HL-60/S4 (cell line): ENCODE measurements around the gene UTP20.
"Not testable (repeated sequence)": the region's sequence is repeated elsewhere in the genome, so short reads cannot be mapped to it uniquely, and the experiment has no call there.

Experiments used
- in situ Hi-C: fragments of 300-500 bp; cut with MboI; formaldehyde crosslinking; loops from 2 replicates; pipeline ENCODE4 v1.14.3; 2022; ENCODE audit warnings: low sequenced_read_pairs

UTP20 gene

DNA sequence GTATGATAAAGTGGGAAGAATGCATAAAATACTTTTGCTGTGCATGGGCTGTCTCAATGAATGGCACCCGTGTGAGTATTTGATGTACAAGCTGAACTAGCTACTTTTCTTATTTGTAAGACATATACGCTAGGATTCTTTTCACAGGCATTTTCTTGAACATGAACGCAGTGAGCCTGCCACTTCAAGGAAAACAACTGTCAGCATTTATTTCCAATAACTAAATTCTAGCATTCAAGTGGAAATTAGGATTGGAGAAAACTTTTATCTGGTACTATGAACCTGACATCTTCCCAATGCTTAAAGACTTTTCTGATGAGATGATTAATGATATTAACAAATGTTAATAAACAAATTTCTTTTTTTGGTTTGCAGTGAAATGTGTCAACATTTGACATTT lies 45.7 kb downstream of the UTP20 start:
- in situ Hi-C loops = no loop called here

DNA sequence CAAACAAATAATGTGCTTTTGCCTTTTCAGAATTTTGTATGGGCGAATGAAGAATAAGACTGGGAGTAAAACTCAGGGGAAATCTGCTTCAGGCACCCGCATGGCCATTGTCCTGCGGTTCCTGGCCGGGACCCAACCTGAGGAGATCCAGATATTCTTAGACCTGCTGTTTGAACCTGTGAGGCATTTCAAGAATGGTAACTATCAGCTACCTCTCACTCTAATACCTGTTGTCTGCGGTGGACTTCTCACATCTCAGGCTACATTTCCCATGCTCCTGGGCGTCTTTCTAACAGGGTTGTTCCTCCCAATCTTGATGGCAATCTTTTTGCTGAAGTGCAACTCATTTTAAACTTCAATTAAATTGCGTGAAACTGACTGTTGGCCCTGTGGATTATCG lies 47.1 kb downstream of the UTP20 start:
- in situ Hi-C loops = no loop called here

DNA sequence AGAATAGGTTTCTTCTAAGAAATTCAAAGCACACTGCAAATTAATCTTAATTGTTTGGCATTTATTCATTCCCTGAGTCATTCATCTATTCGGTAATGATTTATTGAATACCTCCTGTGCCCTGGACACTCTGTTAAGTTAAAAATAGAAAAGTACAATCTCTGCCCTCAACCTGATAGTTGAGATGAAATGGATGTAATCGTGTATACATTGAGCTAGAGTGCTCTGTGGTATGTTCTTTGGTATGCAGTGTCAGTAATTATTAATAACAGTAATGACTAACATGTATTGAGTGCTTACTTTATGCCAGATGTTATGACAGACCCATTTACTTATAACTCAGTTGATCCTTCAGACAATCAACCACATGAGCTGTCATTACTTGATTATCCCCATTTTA lies 47.6 kb downstream of the UTP20 start:
- in situ Hi-C loops = no loop called here

DNA sequence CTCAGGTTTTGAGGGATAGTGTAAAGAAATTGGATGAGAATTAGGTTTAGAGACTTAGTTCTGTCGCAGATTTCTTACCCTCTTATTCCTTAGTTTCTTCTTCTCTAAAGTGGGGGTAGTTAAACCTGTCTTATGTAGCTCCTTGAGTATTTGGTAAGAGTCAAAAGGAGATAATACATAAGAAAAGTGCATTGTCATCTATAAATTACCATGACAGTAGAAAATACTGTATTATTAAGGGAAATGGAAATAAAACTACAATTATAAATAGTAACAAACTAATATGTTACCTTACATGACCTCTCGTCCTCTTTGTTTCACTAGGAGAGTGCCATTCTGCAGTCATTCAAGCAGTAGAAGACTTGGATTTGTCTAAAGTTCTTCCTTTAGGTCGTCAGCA lies 49.0 kb downstream of the UTP20 start:
- in situ Hi-C loops = no loop called here

DNA sequence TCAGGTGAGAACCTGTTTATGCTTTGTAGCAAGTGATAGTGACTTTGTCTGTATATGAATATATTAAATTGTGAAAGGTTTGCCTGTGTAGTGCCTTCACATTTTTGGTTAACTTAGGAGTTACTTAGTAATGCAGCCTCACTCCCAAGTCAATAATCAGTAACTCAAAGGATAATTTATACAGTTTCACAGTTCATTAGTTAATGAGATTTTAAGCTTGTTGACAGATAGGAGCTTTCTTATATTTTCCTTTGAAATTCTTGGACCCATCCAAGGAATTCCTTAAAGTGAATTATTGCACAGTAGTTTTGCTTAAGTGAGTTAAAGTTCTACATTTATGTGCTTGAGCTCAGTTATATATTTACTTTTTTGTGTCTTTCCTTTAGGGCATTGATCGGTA lies 50.7 kb downstream of the UTP20 start:
- in situ Hi-C loops = no loop called here

DNA sequence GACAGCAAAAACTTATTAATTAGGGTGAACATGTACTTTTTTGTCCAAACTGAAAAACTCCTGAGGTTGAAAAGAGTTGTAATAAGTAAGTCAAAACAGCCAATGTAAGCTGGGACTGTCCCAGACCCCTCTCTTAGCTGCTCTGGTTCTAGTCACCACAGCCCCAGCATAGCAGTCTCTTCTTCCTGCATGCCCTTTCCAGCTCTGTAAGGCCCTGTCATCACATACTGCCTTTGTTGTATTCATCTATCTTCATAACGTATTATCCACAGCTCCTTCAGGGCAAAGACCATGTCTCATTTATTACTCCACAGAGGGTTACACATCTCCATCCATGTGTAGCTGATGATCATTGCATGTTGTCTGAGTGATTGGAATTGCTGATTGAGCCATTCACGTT lies 56.5 kb downstream of the UTP20 start:
- in situ Hi-C loops = no loop called here

DNA sequence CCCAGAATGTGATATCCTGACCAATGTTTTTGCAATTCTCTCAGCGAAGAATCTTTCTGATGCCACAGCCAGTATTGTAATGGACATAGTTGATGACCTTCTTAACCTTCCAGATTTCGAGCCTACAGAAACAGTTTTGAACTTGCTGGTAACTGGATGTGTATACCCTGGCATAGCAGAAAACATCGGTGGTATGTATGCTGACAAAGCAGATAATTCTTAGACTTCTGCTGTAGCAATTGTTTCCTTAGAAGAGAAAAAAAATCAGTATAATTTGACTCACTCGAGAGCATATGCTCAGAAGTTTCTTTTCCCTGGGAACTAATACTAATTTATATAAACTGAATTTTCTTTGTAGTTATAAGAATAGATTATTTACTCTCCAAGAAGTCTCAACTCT lies 58.2 kb downstream of the UTP20 start:
- in situ Hi-C loops = no loop called here

DNA sequence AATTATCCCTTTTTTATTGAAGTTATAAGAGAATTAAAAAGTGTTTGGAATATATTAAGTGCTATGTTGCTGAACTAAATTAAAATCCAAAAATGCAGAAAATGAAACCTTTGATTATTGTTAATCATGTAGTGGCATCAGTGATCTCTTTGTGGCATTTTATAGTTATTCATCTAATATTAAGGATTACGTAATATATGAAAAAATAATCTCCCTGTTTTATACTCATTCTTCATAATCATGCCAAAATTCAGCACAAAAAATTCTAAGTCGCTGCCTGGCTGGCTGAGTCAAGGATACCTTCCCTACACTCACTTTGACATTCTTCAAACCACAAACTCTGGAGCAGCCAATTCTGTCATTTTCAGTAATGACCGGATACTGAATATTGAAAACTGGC lies 64.0 kb downstream of the UTP20 start:
- in situ Hi-C loops = no loop called here

DNA sequence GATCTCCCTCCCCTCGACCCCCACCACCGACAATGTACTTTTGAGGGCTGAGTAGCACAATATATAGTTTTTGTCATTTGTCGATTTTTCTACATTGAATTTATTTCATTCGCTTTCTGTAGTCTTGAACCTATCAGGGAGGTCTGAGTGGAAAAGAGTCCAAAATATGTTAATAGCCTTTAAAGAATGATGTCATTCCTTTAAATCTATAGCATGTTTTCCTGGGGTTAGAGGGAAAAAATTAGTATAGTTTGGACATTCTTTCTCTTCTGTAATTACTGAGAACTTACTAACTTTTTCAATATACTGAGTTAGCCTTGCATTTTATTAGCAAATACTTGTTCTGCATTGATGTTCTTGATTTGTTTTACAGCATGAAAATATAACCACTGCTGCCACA lies 71.8 kb downstream of the UTP20 start:
- in situ Hi-C loops = no loop called here

DNA sequence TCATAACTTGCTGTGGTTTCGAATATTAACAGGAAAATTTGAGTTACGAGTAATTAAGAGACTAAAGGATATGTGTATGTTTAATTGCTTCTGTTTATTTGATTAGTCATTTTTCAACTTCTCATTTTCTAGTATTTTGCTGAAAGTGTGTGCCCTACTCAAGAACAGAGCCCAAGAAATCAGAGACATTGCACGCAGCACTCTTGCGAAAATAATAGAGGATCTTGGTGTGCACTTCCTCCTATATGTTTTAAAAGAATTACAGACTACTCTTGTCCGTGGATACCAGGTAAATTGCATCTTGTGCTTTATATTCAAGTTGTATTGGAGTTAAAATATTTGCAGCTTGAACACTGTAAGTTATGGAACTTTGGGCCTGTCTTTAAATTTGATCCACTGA lies 76.9 kb downstream of the UTP20 start:
- in situ Hi-C loops = no loop called here

DNA sequence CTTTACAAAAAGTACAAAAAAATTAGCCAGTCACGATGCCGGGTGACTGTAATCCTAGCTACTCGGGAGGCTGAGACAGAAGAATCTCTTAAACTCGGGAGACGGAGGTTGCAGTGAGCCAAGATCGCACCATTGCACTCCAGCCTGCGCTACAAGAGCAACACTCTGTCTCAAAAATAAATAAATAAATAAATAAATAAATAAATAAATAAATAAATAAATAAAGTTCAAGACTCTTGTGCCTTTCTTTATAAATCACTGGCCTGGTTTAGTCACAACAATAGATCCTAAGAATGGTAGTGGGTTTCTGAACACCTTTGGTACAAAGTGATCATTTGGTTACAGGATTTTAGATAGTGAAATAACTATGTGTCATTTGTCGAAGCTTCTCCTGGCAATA lies 81.5 kb downstream of the UTP20 start:
- in situ Hi-C loops = no loop called here

DNA sequence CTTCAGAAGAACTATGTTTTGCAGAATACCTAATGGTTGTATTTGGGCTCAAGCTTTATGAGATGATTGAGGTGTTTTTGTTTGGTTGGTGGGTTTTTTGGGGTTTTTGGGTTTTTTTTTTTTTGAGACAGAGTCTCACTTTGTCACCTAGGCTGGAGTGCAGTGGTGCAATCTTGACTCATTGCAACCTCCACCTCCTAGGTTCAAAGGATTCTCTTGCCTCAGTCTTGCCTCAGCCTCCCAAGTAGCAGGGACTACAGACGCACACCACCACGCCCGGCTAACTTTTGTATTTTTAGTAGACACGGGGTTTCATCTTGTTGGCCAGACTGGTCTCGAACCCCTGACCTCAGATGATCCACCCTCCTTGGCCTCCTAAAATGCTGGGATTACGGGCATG lies 88.1 kb downstream of the UTP20 start:
- in situ Hi-C loops = no loop called here

DNA sequence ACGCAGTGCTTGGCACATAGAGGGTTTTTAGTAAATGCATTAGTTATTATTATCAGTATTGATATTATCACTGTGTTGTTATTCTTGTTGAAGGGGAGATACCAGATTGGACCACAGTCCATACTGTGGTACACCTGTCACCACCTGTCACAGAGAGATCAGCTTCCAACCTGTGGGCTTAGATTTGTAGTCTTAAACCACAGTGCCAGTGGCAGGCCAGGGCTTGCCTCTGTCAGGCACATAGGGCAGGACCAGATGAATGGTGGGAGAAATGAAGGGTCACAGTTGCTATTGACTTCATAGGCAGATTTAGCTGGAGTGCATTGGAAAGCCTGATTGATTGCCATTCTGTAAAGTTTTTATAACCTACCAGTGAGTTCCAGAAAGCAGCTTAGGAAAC lies 92.5 kb downstream of the UTP20 start:
- in situ Hi-C loops = no loop called here

DNA sequence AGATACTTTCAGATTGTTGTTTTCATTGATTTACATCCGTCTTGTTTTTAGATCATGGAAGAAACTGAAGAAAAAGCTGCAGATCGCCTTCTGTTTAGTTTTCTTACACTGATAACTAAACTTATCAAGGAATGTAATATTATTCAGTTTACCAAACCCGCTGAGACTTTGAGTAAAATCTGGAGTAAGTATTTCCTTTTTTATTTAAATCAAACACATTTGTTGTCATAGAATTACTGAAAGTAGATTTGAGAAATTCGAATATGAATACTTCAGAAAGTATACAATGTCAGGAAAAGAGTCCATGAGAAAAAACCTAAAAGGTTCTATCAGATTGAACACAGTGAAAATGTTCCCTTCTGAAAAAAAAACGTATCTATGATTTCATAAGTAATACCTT lies 95.7 kb downstream of the UTP20 start:
- in situ Hi-C loops = no loop called here

DNA sequence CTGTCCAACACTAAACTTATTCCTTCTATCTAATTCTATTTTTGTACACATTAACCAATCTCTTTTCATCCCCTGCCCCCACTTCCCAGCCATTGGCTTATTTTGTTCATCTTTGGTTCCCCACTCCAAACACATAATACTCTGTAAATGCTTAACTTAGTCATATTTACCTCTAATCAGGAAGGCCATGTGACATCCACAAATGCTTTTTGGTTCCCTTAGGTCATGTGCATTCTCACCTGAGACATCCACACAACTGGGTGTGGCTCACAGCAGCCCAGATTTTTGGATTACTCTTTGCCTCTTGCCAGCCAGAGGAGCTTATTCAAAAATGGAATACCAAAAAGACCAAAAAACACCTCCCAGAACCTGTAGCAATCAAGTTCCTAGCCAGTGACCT lies 99.2 kb downstream of the UTP20 start:
- in situ Hi-C loops = no loop called here

DNA sequence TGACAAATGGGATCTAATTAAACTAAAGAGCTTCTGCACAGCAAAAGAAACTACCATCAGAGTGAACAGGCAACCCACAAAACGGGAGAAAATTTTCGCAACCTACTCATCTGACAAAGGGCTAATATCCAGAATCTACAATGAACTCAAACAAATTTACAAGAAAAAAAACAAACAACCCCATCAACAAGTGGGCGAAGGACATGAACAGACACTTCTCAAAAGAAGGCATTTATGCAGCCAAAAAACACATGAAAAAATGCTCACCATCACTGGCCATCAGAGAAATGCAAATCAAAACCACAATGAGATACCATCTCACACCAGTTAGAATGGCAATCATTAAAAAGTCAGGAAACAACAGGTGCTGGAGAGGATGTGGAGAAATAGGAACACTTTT lies 111.3 kb downstream of the UTP20 start:
- in situ Hi-C loops = not testable (repeated sequence)

DNA sequence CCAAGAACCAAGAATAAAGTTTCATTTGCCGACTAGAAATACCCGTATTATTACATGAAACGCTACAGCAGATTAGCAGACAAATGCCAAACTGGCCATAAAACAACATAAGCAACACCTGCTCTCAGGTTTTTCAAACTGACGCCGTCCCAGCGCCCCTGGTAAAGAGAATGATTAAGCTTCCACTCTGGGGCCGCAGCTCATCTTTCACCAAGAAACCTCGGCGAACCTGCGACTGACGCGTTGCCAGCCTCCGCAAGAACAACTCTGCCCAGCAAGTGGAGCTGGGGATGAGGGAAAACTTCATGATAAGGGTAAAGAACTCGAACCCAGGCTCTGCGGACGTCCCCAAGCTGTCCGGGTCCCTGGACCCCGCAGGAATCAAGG lies 127.1 kb downstream of the UTP20 start:
- in situ Hi-C loops = no loop called here

DNA sequence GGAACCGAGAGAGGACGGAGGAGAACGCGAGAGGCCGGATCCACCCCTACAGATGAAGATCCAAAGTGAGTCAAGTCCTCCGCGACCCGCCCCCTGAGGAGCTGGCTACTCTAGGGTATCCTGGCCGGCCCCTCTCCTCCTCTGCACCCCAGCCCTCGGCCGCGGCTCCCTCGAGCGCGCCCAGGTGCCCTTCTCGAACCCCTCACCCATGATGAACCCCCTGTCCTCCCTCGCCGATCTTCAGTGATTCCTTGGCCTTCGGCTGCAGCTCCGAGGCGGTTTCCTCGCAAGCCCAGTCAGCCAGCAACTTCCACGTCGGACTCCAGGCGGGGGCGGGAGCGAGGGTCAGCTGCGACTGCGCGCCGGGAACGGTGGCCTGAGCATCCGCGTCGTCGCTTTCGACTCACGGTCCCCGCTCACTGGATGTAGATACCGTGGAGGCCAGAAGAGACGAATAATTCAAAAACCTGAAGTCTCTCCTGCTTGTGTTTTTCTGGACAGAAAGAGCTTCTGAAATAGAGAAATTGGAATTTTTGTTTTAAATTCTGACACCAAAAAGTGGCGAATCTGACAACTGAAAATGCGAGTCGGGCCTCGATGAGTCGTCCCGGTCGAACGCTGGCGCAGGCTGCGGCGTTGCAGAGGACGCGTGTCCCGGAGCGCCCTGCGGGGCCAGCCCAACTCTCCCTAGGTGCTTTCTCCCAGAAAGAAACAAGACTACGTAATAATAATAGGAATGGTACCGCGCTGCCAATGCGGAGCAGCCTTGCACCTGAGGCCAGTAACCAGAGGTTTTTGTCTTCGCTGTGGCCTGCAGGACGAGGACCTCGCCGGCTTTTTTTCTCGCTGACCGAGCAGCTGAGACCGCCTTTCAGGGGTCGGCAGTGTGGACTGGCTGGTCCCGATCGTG lies 127.8 kb downstream of the UTP20 start, which contains the start of gene ARL1:
Gene ARL1 (minus strand): TSS at position 337 of the 910 bp plus-strand sequence. CDS start 127 bp downstream, at position 210.
- in situ Hi-C loops = no loop called here

DNA sequence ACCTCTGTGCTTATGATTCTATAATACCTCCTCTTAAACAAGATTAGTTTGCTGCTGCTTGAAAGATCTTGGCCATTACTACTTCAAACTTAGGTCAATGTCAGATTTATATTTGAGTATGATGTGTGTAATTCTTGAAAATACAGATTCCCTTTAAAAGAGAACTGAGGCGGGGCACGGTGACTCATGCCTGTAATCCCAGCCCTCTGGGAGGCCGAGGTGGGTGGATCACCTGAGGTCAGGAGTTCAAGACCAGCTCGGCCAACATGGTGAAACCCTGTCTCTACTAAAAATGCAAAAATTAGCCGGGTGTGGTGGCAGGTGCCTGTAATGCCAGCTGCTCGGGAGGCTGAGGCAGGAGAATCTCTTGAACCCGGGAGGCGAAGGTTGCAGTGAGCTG lies 130.3 kb downstream of the UTP20 start:
- in situ Hi-C loops = loop anchor here (10.0 kb wide), 2 partner anchors 355 to 425 kb away; partner anchors contain the start of gene GNPTAB

DNA sequence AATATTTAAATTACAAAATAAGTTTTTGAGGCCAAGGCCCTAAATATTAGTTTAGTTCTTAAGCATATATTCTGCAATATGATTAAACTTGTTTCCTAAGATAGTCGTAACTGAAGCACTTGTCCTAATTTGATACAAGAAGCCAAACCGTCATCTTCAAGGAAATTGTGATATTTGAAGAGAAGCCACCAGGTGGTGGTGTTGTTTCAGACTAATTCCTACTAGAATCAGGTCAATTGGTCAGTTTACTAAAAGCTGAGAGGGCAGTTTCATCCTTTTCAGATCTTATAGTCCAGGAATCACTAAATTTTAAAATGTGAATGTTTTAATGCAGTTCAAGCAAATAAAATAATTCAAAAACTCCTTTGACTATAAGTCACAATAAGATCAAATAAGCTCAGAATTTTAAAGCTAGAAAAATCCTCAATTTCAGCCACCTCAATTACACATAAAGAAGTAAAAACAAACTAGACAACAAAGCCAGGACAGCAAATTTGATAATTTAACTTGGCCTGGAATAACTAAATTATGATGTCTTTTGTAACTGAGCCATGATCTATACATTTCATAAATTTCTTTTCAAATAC lies 134.7 kb downstream of the UTP20 start:
- in situ Hi-C loops = loop anchor here (10.0 kb wide), 2 partner anchors 350 to 420 kb away; partner anchors contain the start of gene GNPTAB

DNA sequence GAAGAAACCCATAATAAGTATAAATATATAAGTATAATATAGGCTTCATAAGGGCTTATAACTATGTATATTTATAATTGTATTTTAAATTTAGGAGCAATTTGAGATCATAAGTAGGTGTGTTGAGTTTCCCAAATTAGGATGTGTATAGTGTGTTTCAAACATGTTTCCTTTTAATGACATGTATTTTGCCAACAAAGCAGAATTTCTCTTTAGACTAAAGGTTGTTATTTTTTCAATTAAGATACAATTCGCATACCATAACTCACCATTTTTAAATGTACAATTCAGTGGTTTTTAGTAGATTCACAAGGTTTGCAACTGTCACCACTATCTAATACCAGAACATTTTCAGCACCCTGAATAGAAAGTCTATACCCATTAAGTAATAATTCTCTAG lies 135.3 kb downstream of the UTP20 start:
- in situ Hi-C loops = loop anchor here (10.0 kb wide), 2 partner anchors 350 to 420 kb away; partner anchors contain the start of gene GNPTAB

DNA sequence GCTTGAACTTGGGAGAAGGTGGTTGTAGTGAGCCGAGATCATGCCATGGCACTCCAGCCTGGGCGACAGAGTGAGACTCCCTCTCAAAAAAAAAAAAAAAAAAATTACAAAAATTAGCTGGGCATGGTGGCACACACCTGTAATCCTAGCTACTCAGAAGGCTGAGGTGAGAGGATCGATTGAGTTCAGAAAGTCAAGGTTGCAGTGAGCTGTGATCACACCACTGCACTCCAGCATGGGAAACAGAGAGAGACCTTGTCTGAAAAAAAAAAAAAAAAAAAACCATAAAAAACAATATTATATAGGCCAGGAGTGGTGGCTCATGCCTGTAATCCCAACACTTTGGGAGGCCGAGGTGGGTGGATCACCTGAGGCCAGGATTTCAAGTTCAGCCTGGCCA lies 142.2 kb downstream of the UTP20 start:
- in situ Hi-C loops = not testable (repeated sequence)
